Measurements from ENCODE around the gene SLAIN1.

The SLAIN1 gene

DNA sequence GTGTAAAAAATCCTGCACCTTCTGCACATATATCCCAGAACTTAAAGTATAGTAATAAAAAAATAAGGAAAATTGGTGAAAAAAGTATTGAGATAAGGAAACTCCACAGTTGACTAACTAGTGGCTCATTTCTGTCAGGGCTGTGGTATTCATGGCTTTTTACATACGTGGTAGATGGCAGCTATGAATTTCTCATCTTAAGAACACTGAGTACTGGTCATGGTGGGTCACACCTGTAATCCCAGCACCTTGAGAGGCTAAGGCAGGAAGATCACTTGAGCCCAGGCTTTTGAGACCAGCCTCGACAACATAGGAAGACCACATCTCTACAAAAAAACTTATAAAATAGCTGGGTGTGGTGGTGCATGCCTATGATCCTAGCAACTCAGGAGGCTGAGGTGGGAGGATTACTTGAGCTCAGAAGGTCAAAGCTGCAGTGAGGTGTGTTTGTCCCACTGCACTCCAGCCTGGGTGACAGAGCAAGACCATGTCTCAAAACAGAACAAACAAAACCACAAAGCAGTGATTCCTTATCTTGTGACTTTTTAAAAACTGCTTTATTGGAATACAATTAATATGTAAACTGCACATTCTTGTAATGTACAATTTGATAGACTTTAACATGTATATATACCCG is 16.8 kb downstream of the SLAIN1 start:
- no peak for DNase-seq (ENCODE audit: low read depth)

DNA sequence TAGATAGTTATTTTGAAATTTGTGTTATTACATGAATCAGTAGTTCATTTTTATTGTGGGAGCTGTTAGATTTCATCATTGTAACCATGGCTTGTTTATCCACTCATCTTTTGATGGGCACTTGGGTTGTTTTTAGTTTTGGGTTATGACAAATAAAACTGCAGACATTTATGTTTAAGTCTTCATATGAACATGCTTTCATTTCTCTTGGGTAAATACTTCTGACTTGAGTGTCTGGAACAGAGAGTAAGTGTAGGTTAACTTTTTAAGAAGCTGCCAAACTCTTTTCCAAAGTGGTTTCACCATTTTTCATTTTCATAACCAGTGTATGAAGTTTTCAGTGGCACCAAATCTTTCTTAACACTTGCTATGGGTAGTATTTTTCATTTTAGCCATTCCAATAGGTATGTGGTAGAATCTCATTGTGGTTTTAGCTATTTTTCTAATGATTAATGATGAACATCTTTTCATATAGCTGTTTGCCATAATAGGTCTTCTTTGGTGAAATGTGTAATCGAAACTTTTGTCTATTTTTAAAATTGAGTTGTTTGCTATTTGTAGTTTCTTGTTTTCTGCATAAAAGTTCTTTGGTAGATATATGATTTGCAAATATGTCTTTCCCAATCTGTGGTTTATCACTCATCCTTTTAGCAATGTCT is 17.9 kb downstream of the SLAIN1 start:
- no peak for DNase-seq (ENCODE audit: low read depth)

DNA sequence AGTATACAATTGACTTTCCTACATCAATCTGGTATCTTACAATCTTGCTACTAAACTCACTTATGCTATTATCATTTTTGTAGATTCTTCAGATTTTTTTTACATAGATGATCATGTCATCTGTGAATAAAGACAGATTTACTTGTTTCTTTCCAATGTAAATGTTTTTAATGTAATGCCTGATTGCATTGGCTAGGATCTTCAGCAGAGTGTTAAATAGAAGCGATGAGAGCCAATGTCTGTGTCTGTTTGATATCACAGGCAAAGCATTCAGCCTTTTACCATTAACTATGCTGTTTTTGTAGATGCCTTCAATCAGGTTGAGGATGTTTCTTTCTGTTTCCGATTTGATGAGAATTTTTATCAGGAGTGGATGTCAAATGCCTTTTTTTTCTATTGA is 19.2 kb downstream of the SLAIN1 start:
- no peak for DNase-seq (ENCODE audit: low read depth)

DNA sequence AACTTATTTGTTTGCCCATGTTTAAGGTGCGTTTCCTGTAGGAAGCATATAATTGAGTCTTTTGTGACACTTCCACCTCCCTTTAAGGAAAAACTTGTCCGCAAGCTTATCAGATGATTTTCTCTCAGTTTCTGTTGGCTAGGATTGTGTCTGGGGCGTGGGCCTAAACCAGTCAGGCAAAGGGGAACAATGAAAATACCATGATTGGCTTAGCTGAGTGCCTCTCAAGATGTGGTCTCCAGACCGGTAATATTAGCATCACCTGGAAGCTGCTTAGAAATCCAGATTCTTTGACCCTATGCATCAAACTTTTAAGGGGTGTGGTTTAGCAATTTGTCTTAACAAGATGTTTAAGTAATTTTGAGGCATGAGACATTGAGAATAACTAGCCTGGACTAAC is 20.0 kb downstream of the SLAIN1 start:
- DNase-seq (ENCODE audit: low read depth) = no peak

DNA sequence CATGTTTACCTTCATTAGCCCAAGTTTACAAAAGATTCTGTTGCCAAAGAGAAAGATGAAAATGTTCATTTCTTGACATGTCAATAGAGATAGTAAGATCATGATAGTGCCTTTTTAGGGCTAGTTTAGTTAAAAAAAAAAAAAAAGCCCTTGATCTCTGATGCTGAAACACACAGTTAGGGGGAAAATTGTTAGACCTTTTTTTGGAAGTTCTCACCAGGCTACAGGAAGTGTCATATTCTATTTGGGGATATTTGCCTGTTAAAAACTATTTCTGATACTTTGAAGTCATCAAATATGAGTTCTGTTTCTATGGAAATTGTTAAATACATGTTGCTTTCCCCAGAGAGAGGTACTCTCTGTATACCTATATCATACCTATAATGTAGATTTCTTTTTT is 21.6 kb downstream of the SLAIN1 start:
- no peak for DNase-seq (ENCODE audit: low read depth)

DNA sequence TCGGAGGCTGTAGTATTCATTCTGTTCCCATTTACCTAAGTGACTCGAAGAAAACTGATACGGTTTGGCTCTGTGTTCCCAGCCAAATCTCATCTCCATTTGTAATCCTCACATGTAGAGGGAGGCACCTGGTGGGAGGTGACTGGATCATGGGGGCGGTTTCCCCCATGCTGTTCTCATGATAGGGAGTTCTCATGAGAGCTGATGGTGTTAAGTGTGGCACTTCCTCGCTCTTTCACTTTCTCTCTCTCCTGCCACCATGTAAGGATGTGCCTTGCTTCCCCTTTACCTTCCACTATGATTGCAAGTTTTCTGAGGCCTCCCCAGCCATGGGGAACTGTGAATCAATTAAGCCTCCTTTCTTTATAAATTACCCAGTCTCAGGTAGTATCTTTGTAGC is 23.5 kb downstream of the SLAIN1 start:
- no peak for DNase-seq (ENCODE audit: low read depth)

DNA sequence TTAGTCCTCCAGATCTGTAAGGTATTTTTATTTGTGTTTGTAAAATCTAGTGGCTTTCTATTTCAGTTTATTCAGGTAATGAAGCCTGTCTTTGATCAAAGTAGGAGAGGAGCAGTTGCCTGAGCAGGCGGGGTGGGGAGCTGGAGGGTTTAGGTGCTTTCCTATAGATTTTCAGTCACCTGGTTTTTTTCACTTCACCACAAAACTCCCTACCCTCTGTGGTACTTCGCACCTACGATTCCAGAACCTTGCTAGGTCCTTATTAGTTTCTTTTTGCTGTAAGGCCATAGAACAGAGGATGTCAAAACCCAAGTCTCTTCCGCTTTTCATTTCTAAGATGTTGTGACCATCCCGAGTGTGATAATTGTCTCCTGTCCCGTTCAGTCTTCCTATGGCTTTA is 26.6 kb downstream of the SLAIN1 start:
- DNase-seq (ENCODE audit: low read depth) = no peak

DNA sequence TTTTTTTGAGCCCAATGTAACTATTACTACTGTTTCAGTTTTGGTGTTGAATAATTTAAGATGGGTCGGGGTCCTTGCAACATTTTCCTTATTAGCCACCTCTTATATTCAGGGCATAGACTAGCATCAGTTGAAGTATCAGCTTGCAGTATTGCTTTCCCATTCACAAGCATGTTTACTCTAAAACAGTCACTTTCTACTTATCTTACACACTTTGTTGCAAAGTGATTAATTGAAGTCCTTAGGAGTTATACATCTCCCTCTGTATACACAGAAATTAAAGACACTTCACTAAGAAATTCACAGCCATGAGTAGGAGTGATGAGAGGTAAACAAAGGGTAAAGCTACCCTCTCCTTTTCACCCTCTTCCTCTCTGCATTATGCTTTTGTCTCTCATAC is 27.6 kb downstream of the SLAIN1 start:
- no peak for DNase-seq (ENCODE audit: low read depth)

DNA sequence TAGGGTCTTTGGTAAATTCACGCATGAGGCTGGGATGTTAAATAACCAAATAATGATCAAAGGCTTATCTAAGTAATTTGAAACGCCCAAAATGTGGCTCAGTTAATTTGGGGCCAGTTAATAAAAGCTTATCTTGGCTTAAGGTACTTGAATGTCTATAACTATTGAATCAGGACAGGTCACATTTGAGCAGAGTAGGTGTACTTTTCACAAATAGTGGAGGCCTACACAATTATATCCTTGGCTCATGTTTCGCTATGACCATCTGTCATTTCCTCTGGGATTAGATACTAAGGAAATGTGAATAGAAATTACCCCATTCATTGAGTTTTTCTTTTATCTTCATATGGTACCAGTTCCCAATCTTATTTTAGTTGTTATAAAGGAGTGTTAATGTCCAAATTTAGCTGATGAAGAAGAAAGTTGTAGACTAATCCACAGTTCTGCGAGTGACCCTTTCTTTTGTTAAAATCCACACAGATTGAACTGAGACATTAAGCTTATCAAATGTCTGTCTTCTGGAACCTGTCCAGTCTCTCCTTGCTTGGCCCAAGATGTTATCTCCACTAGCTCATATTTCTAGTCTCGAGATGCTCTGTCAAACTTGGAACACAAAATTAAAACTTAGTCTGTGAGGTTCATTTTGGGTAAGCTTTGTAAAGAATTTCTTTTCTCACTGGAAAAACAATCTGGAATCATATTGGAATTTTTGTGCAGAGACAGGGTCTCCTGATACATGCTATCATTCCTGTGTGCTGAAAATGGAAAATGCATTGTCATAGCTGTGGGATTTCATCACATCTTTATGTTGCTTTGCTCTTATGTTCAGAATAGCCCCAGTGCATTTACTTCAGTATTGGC is 31.0 kb downstream of the SLAIN1 start:
- DNase-seq (ENCODE audit: low read depth) = no peak

DNA sequence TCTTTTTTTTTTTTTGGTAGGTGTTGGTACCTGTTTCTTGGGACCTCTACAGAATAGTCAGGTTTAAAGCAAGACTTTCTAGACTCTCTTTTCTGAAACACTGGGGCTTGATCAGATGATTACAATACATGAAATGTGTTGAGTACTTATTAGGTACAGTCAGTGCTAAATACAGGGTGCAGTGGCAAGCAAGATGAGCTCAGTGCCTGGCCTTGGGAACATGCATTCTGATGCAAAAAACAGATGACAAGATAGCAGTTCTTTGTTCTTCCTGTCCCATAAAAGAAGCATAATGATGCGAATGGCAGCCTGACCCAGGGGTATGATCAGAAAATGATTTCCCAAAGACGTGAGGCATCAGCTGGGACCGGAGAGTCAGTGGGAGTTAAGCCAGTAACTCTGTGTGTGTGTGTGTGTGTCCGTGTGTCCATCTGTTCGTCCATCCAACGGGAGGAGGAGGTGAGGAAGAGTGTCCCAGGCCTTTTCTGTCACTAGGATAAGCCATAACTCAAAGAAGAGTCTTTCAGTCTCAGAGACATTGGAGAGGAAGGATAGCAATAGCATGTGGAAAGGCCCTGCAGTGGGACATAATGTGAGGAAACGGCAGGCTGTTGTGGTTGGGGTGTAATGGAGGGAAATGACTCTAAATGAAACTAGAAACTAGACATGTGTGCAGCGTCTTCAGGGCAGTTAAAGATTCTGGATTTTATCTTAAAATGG is 32.2 kb downstream of the SLAIN1 start:
- DNase-seq (ENCODE audit: low read depth) = no peak

DNA sequence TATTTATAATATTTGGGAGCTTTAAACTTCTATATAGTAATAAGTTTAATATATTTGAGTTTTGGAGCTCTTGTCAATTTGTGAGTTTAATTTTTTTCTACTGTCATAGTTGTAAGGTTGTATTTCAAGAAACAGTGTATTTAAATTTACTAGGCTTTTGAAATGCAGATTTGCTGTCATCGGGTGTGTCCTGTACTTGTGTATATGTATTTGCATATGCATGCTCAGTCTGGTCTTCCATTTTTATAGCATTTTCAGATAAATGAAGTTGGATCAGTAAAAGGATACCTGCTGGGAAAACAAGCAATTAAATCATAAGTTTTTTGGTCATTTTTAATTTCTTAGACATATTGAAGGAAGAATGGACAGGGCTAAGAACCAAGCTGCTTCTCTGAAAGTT is 33.1 kb downstream of the SLAIN1 start:
- DNase-seq (ENCODE audit: low read depth) = no peak

DNA sequence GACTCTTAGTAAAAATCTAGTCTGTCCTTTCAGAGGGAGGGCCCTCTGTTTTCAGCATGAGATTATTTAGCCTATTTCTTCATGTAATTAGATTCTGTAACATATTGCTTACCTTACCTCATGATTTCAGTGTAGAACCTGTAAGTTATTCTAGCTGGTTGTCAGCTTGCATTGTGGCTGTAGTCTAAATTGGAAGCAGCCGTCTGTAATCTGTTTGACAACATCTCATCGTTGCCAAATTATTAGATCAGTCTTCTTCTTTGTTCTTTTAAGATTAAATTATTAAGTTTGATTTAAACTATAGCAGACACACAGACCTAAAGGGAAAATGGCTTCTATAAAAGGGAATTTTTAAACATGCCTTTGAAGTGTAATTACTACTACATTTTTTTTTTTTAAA is 34.8 kb downstream of the SLAIN1 start:
- no peak for DNase-seq (ENCODE audit: low read depth)

DNA sequence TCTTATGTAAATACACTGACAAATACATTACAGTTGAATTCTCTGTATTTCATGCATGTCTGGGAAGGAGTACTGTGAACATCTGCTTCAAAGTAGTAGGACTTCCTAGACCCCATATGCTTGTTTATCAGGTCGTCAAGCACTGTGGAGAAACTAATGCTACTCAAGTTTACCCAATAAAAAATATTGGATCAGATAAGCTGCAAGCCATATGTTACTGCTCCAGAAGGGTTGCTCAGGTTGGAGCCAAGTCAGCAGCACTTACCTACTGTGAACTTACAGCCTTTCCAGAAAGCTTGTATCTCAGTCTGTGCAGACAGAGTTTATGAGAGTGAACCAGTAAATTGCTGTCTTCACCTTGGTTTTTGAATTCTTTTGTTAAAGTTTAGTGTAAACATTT is 36.2 kb downstream of the SLAIN1 start:
- DNase-seq (ENCODE audit: low read depth) = no peak

DNA sequence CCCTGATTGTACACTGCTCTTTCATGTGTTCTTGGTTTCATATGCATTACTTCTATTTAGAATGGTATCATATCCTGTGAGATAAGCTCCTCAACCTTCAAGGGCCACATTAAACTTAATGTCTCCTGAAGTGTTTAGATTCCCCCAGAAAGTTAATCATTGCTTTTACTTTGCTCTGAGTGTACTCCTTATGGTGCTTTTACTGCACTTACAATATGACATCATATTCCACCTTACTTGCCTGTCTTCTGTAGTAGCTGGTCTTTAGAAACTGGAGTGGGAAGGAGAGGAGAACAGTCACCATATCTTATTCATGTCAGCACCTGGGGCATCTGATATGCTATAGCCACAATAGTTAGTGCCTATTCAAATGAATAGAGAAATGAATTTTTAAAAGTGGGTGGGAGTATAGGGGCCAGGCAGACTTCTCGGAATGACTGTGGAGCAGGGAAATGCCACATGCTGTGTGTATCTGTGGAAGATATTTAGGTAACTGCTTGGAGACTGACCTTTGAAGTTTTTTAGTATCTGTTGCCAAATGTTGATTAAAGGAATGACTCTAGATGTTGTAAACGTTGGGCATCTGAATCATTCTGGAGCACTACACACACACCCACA is 40.2 kb downstream of the SLAIN1 start:
- DNase-seq (ENCODE audit: low read depth) = no peak

DNA sequence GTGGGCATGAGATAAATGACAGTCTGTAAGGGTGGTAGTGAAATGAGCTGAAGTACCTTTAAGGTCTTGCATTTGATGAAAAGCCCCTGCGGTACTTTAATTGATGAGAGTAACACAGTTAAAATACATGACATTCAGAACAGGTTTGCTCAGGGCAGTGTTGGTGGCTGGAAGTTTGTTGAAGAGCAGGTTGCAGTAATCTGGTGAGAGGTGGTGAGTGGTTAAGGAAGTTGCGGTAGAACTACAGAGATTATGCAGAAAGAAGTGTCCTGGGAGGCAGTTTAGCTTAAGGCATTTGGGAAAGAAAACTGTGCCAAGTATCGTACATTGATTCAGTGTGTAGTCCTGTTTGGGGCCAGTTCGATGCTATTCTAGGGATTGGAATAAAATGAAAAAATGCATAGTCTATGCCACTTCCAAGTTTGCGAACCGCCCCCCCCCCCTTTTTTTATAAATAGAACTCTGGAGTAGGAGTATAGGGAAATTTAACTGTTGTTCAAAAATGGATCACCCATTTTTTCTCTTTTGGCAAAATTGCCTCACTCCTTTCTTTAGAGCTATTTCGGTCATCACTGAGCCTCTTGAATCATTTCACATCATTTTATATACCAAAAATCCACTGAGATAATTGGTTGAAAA is 42.7 kb downstream of the SLAIN1 start:
- DNase-seq (ENCODE audit: low read depth) = no peak

DNA sequence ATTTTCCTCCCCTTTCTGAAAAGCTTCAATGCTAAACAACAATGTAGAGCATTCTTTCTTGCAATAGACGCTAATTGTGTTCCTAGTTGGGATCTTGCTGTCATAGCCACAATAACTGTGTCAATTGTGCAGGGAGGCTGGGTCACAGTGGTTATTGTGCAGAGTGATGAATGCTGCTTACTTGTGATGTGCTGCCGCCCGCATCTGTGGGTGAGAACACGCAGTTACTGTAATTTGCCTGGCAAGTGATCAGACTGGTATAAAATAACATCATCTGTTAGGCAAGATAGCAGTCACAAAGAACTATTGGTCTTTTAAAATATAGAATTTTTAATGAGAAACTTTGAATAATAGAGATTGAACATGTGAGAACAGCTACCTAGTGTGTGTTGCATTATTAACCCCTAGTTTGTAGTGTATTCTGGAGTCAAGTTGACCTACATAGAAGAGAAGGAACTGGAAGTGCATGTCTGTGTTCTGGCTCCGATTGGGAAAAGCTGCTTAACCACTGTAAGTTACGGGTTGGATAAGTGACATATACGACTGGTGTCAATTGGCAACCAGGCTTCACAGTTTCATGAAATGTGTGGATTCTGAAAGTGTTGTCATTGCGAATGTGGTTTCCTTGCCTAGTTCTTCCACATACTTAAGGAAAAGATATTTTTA is 43.6 kb downstream of the SLAIN1 start:
- no peak for DNase-seq (ENCODE audit: low read depth)

DNA sequence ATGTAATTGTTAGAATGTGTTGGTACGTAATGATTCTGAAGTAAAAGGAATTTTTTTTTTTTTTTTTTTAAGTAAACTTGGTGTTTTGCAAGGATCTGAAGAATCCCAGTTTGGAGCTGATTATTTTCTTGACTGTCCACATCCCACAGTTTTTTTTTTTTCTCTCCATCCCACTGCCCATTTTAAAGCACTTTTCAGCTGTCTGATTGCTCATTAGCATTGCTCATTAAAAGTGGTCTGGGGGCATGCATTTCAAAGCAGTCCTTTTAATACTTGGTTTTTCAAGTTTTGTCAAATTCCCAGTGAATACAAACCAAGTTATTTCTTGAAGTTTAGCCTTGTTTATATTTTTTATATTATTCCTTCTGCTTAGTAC is 44.1 kb downstream of the SLAIN1 start:
- DNase-seq (ENCODE audit: low read depth) = no peak

DNA sequence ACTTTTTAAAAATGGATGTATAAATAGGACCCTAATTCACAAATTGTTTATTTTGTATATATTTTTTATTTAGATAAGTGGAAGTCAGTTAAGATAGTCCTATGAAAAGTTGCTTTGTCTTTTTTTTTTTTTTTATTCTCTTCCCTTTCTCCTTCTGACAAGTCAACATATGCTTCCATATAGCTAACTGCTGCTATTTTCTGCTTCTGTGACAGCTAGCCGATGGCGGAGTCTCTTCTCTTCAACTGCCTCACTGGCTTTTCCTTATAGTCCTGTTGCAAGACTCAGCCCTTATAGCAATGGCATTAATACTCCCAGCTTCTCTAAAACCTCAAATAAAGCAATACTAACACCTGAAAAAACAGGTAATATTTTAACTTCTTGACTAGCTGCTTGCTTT is 45.3 kb downstream of the SLAIN1 start:
- no peak for DNase-seq (ENCODE audit: low read depth)

DNA sequence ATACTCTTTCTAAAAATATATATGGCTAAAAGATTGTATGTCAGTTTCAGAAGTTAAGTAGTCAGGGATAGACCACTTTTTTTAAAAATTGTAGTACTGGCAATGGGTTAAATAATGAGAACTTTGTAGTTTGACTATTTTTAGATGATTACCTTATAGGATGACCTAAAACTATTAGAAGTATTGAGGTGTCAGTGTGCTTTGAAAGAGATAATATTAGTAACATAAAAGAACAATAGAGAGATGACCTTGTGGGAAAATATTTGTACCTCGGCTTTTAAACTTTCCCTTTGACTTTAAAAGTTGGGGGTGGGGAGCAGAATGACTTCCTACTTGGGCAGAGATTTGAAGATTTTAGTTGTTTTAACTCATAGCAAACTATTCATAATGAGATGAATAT is 48.3 kb downstream of the SLAIN1 start:
- DNase-seq (ENCODE audit: low read depth) = no peak

DNA sequence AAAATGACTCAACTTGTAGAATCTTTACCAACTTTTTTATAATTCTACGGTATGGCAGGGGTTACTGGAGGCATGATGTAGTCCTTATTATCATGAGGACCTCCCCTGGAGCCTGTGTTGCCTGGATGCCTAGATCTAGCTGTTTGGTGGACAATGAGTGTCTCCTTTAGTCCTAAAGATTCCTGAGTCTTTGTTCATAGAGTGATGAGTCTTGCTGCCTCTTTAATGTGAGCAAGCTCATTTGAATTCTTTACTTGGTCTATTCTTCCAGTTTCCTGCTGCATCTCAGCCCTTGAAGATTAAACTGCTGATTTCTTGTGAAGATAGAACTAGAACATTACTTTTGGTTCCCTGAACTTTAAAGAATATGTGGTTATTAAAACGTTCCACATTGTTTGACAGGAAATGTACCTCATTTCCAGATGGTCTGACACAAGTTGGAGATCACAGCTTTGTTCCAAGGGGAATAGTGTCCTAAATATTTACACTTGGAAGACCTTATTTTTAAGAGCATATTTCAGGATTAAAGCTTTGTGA is 51.9 kb downstream of the SLAIN1 start:
- no peak for DNase-seq (ENCODE audit: low read depth)
